HCT116 (cell line): ENCODE results near the gene PARVG. TPM values are rescaled to one million over a fixed set of nuclear protein-coding genes. Genes with fewer than 3 reads are reported as not detected.

Source experiments
- ATAC-seq: fragments of 200-7000 bp; cut with Tn5 transposase; 2 replicates; pipeline ENCODE4 v1.9.1; 2020; ENCODE audit warnings: mild to moderate bottlenecking, moderate library complexity
- BruUV-seq: library from RNA; stranded (reverse); fragments of 400-500 nt; replicated peaks from 2 replicates; lab custom pipeline; 2021; lab: Mats Ljungman, UMichigan
- CTCF ChIA-PET: fragments of 300-600 bp; sonication (Branson Sonifier 250); formaldehyde crosslinking; loops from one replicate; lab custom pipeline; 2021; ENCODE audit warnings: antibody characterized with exemption; lab: Charles Lee
- POLR2A ChIA-PET: fragments of 300-600, 350-600 bp; sonication (Branson Sonifier 250); formaldehyde crosslinking; loops from one replicate; lab custom pipeline; 2021; ENCODE audit warnings: antibody characterized with exemption; lab: Charles Lee
- RAD21 ChIA-PET, 2 experiments: fragments of 300-600 bp; sonication (Branson Sonifier 250); formaldehyde crosslinking; loops; one replicate each; lab custom pipeline; 2023; ENCODE audit warnings: low total read pairs in 2 of 2; ENCODE audit not compliant: uncharacterized antibody in 2 of 2, unreplicated experiment in 2 of 2, low non-redundant PET in 1 of 2; lab: Charles Lee
- DNase-seq: peaks from one replicate; pipeline ENCODE4 v3.0.0-alpha.2; 2010; ENCODE audit warnings: low read depth, low spot score
- H2AFZ ChIP-seq: fragments of 200-600 bp; shearing (Covaris generic), sonication (generic); 2 replicates; pipeline ENCODE4 v1.6.1; 2017; ENCODE audit warnings: low read depth, mixed run types, mixed read lengths, antibody characterized with exemption, low read length; ENCODE audit not compliant: poor library complexity, severe bottlenecking
- H3K27ac ChIP-seq: 2 replicates; pipeline ENCODE4 v1.5.1; 2012; ENCODE audit warnings: low read depth, low read length
- H3K27me3 ChIP-seq: fragments of 200-600 bp; sonication (generic); 2 replicates; pipeline ENCODE4 v1.6.1; 2016; ENCODE audit warnings: mixed run types, low read length, mixed read lengths; ENCODE audit not compliant: insufficient read depth
- H3K36me3 ChIP-seq, 2 experiments: fragments of 200-500 bp in 1 of 2; fragments of 200-600 bp in 1 of 2; sonication (Bioruptor generic) in 1 of 2; sonication (generic) in 1 of 2; 2 replicates each; pipeline versions ENCODE4 v1.5.1 to v1.6.1; 2014 to 2016; ENCODE audit warnings: low read length in 2 of 2, inconsistent platforms in 1 of 2, mixed read lengths in 1 of 2, mixed run types in 1 of 2; ENCODE audit not compliant: insufficient read depth in 2 of 2, control insufficient read depth in 1 of 2
- H3K4me1 ChIP-seq, 2 experiments: fragments of 200-600 bp in 1 of 2; sonication (generic) in 1 of 2; 2 replicates each; pipeline versions ENCODE4 v1.5.1 to v1.6.1; 2012 to 2017; ENCODE audit warnings: low read length in 2 of 2, inconsistent platforms in 1 of 2, mild to moderate bottlenecking in 1 of 2, mixed read lengths in 1 of 2, mixed run types in 1 of 2, moderate library complexity in 1 of 2; ENCODE audit not compliant: insufficient read depth in 2 of 2, control insufficient read depth in 1 of 2
- H3K4me2 ChIP-seq: fragments of 200-600 bp; sonication (generic); 2 replicates; pipeline ENCODE4 v1.6.1; 2017; ENCODE audit warnings: mixed run types, low read length, mixed read lengths
- H3K4me3 ChIP-seq, 2 experiments: fragments of 200-600 bp in 1 of 2; sonication (generic) in 1 of 2; replicated peaks in 1 of 2; 2 replicates each; pipeline ENCODE4 v1.5.1; 2011 to 2016; ENCODE audit warnings: low read length in 2 of 2, control low read depth in 1 of 2, low read depth in 1 of 2, mild to moderate bottlenecking in 1 of 2, mixed read lengths in 1 of 2, mixed run types in 1 of 2
- H3K79me2 ChIP-seq: fragments of 200-600 bp; sonication (generic); 2 replicates; pipeline ENCODE4 v1.6.1; 2017; ENCODE audit warnings: mild to moderate bottlenecking, mixed run types, low read length, moderate library complexity, mixed read lengths; ENCODE audit not compliant: insufficient read depth
- H3K9ac ChIP-seq: fragments of 200-600 bp; sonication (generic); 2 replicates; pipeline ENCODE4 v1.6.1; 2016; ENCODE audit warnings: low read length, mixed read lengths
- H3K9me2 ChIP-seq: fragments of 200-600 bp; sonication (generic), shearing (Covaris generic); 2 replicates; pipeline ENCODE4 v1.6.1; 2017; ENCODE audit warnings: mixed run types, mild to moderate bottlenecking, moderate library complexity; ENCODE audit not compliant: insufficient read depth
- H3K9me3 ChIP-seq, 2 experiments: fragments of 200-500 bp in 1 of 2; fragments of 200-600 bp in 1 of 2; sonication (Bioruptor generic) in 1 of 2; sonication (generic) in 1 of 2; 2 replicates each; pipeline ENCODE4 v1.6.1; 2014 to 2017; ENCODE audit warnings: low read length in 2 of 2, mixed read lengths in 2 of 2, inconsistent platforms in 1 of 2, low read depth in 1 of 2, mild to moderate bottlenecking in 1 of 2, mixed run types in 1 of 2, moderate library complexity in 1 of 2; ENCODE audit not compliant: control insufficient read depth in 1 of 2, insufficient read depth in 1 of 2
- H4K20me1 ChIP-seq: fragments of 200-600 bp; sonication (generic), shearing (Covaris generic); 2 replicates; pipeline ENCODE4 v1.6.1; 2017; ENCODE audit warnings: mixed run types, mild to moderate bottlenecking, moderate library complexity; ENCODE audit not compliant: insufficient read depth
- CBX3 ChIP-seq: IDR thresholded peaks from 2 replicates; pipeline ENCODE4 v1.6.1; 2012; ENCODE audit warnings: low read depth
- CTCF ChIP-seq, 3 experiments: fragments of 200-600 bp in 1 of 3; sonication (generic) in 1 of 3; IDR thresholded peaks in 2 of 3; conservative IDR thresholded peaks in 1 of 3; 2 replicates each; pipeline ENCODE4 v1.5.1; 2012 to 2017; ENCODE audit warnings: low read depth in 2 of 3, low read length in 2 of 3, antibody characterized with exemption in 1 of 3, borderline replicate concordance in 1 of 3, control low read depth in 1 of 3, mild to moderate bottlenecking in 1 of 3, mixed read lengths in 1 of 3, mixed run types in 1 of 3, moderate library complexity in 1 of 3; ENCODE audit not compliant: insufficient read depth in 1 of 3
- EGR1 ChIP-seq: IDR thresholded peaks from 2 replicates; pipeline ENCODE4 v1.6.1; 2012; ENCODE audit warnings: low read depth
- ELF1 ChIP-seq: IDR thresholded peaks from 2 replicates; pipeline ENCODE4 v1.6.1; 2012; ENCODE audit warnings: low read depth, borderline replicate concordance
- EZH2phosphoT487 ChIP-seq: fragments of 200-600 bp; IDR thresholded peaks from 2 replicates; pipeline ENCODE4 v1.6.1; 2018; ENCODE audit warnings: antibody characterized with exemption, borderline replicate concordance
- FOSL1 ChIP-seq: IDR thresholded peaks from 2 replicates; pipeline ENCODE4 v1.6.1; 2012; ENCODE audit warnings: low read depth
- JUND ChIP-seq: IDR thresholded peaks from 2 replicates; pipeline ENCODE4 v1.6.1; 2012
- POLR2A ChIP-seq: IDR thresholded peaks from 2 replicates; pipeline ENCODE4 v1.7.0; 2011; ENCODE audit warnings: borderline replicate concordance; ENCODE audit not compliant: insufficient read depth, insufficient read length; ENCODE audit errors: extremely low read depth
- POLR2AphosphoS5 ChIP-seq: IDR thresholded peaks from 2 replicates; pipeline ENCODE4 v1.6.1; 2011; ENCODE audit warnings: mild to moderate bottlenecking, low read depth, low read length, moderate library complexity
- RAD21 ChIP-seq: IDR thresholded peaks from 2 replicates; pipeline ENCODE4 v1.6.1; 2012; ENCODE audit warnings: low read depth, mild to moderate bottlenecking
- SP1 ChIP-seq: IDR thresholded peaks from 2 replicates; pipeline ENCODE4 v1.6.1; 2012; ENCODE audit warnings: low read depth
- SRF ChIP-seq: IDR thresholded peaks from 2 replicates; pipeline ENCODE4 v1.6.1; 2012; ENCODE audit warnings: low read depth
- TCF7L2 ChIP-seq: IDR thresholded peaks from 2 replicates; pipeline ENCODE4 v1.7.0; 2011; ENCODE audit warnings: borderline replicate concordance, inconsistent platforms; ENCODE audit not compliant: insufficient read depth, insufficient read length; ENCODE audit errors: extremely low read depth
- YY1 ChIP-seq: IDR thresholded peaks from 2 replicates; pipeline ENCODE4 v1.6.1; 2011; ENCODE audit warnings: low read length, low read depth, moderate library complexity, mild to moderate bottlenecking; ENCODE audit not compliant: insufficient replicate concordance; ENCODE audit errors: extremely low read depth
- ZFX ChIP-seq: fragments of 450-650 bp; IDR thresholded peaks from 2 replicates; pipeline ENCODE4 v1.6.1; 2017
- intact Hi-C: fragments of 100-400 bp; cut with micrococcal nuclease; formaldehyde crosslinking; loops from 2 replicates; pipeline ENCODE4 v1.10.0; 2022
- total RNA-seq: library from RNA; stranded (reverse); gene quantifications from one replicate; pipeline ENCODE4 v1.2.1, GENCODE V29; 2021; ENCODE audit not compliant: unreplicated experiment
- TF ChIP-seq, protein P1 (sequence below): IDR thresholded peaks from 2 replicates; pipeline ENCODE4 v1.6.1; 2012
- TF ChIP-seq, protein P2 (sequence below): IDR thresholded peaks from 2 replicates; pipeline ENCODE4 v1.6.1; 2011; ENCODE audit warnings: mild to moderate bottlenecking, low read length, moderate library complexity; ENCODE audit not compliant: insufficient replicate concordance; ENCODE audit errors: extremely low read depth
- TF ChIP-seq, protein P3 (sequence below): IDR thresholded peaks from 2 replicates; pipeline ENCODE4 v1.6.1; 2012
- TF ChIP-seq, protein P4 (sequence below): IDR thresholded peaks from 2 replicates; pipeline ENCODE4 v1.6.1; 2012; ENCODE audit warnings: low read depth

PARVG gene
- total RNA-seq, 1 experiment from 2014 or later, result 0.57 TPM

DNA sequence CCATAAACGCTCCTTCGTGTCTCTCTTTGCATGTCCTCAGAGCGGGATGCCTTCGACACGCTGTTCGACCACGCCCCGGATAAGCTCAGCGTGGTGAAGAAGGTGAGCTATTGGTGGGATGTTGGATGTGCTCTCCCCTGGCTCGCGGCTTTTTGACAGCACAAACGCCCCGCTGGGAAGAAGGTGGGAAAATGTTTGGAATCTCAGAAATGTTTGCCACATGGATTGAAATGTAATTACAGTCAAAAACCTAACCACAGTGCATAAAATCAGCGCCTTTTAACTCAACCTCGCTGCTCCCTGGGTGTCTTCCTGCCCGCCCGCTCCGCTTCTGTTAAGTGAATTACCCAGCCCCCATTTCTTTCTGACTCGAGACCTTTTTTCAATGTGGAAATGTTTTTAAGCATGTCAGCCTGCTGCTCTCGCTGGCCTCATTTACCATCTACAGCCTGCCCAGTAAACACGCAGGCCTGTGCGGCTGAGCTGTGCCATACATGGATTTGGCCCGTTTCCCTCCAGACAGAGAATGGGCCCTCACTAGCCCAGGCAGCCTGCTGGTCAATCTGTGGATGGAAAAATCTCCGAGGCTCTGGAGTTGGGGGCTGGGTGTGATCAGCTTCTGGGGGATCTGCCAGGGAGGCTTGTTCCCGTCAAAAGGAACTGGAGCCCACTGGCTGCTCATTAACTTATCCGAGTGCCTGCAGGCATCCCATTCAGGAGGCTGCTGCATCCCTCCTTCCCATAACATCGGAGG, 32.7 kb upstream of the PARVG start:
- intact Hi-C loops, result no loop called here
- Histone ChIP-seq H4K20me1 (no peaks in the 10 kb centered on the region), H3K27ac (no peak overlapping the region), H3K4me1 (peaks cover 0 to 4% of the 10 kb centered on the region in 2 experiments; a peak in 1 of 4 replicates), H3K36me3 (no peaks in the 10 kb centered on the region), H3K4me2 (no peak overlapping the region), H3K9ac (no peak overlapping the region), H3K9me3 (no peaks in the 10 kb centered on the region), H3K9me2 (no peaks in the 10 kb centered on the region), H3K4me3 (no peak overlapping the region), H3K27me3 (no peaks in the 10 kb centered on the region), H3K79me2 (no peaks in the 10 kb centered on the region), H2AFZ (no peak overlapping the region)
- ChIA-PET POLR2A (no interaction called here), CTCF (no interaction called here), RAD21 (no interaction called here)
- no TSS peak for BruUV-seq
- no peak for TF ChIP-seq YY1
- TF ChIP-seq SRF, result no peak
- TF ChIP-seq, protein P1, sequence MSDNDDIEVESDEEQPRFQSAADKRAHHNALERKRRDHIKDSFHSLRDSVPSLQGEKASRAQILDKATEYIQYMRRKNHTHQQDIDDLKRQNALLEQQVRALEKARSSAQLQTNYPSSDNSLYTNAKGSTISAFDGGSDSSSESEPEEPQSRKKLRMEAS, result no peak
- no peak for TF ChIP-seq RAD21
- TF ChIP-seq, protein P2, sequence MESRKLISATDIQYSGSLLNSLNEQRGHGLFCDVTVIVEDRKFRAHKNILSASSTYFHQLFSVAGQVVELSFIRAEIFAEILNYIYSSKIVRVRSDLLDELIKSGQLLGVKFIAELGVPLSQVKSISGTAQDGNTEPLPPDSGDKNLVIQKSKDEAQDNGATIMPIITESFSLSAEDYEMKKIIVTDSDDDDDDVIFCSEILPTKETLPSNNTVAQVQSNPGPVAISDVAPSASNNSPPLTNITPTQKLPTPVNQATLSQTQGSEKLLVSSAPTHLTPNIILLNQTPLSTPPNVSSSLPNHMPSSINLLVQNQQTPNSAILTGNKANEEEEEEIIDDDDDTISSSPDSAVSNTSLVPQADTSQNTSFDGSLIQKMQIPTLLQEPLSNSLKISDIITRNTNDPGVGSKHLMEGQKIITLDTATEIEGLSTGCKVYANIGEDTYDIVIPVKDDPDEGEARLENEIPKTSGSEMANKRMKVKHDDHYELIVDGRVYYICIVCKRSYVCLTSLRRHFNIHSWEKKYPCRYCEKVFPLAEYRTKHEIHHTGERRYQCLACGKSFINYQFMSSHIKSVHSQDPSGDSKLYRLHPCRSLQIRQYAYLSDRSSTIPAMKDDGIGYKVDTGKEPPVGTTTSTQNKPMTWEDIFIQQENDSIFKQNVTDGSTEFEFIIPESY, result no peak
- TF ChIP-seq, protein P3, sequence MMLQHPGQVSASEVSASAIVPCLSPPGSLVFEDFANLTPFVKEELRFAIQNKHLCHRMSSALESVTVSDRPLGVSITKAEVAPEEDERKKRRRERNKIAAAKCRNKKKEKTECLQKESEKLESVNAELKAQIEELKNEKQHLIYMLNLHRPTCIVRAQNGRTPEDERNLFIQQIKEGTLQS, result no peak
- TF ChIP-seq SP1, result no peak
- TF ChIP-seq, protein P4, sequence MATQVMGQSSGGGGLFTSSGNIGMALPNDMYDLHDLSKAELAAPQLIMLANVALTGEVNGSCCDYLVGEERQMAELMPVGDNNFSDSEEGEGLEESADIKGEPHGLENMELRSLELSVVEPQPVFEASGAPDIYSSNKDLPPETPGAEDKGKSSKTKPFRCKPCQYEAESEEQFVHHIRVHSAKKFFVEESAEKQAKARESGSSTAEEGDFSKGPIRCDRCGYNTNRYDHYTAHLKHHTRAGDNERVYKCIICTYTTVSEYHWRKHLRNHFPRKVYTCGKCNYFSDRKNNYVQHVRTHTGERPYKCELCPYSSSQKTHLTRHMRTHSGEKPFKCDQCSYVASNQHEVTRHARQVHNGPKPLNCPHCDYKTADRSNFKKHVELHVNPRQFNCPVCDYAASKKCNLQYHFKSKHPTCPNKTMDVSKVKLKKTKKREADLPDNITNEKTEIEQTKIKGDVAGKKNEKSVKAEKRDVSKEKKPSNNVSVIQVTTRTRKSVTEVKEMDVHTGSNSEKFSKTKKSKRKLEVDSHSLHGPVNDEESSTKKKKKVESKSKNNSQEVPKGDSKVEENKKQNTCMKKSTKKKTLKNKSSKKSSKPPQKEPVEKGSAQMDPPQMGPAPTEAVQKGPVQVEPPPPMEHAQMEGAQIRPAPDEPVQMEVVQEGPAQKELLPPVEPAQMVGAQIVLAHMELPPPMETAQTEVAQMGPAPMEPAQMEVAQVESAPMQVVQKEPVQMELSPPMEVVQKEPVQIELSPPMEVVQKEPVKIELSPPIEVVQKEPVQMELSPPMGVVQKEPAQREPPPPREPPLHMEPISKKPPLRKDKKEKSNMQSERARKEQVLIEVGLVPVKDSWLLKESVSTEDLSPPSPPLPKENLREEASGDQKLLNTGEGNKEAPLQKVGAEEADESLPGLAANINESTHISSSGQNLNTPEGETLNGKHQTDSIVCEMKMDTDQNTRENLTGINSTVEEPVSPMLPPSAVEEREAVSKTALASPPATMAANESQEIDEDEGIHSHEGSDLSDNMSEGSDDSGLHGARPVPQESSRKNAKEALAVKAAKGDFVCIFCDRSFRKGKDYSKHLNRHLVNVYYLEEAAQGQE, result no peak
- TF ChIP-seq FOSL1, result no peak
- no peak for TF ChIP-seq ZFX
- no peak for TF ChIP-seq CTCF (IDR thresholded peaks at IDR 0.05 in 2 of 3, conservative IDR thresholded peaks at IDR 0.05 in 1 of 3; ENCODE audit: borderline replicate concordance in 1 of 3, insufficient read depth in 1 of 3, low read depth in 2 of 3, low read length in 2 of 3)
- no peak for TF ChIP-seq POLR2A
- TF ChIP-seq EGR1, result no peak
- TF ChIP-seq POLR2AphosphoS5, result no peak
- TF ChIP-seq TCF7L2, result no peak
- no peak for TF ChIP-seq EZH2phosphoT487
- no peak for TF ChIP-seq CBX3
- TF ChIP-seq ELF1, result no peak
- TF ChIP-seq JUND, result no peak
- DNase-seq (no peak), ATAC-seq (no peak)
